ENCODE results near the gene CLPTM1.

CLPTM1 gene

DNA sequence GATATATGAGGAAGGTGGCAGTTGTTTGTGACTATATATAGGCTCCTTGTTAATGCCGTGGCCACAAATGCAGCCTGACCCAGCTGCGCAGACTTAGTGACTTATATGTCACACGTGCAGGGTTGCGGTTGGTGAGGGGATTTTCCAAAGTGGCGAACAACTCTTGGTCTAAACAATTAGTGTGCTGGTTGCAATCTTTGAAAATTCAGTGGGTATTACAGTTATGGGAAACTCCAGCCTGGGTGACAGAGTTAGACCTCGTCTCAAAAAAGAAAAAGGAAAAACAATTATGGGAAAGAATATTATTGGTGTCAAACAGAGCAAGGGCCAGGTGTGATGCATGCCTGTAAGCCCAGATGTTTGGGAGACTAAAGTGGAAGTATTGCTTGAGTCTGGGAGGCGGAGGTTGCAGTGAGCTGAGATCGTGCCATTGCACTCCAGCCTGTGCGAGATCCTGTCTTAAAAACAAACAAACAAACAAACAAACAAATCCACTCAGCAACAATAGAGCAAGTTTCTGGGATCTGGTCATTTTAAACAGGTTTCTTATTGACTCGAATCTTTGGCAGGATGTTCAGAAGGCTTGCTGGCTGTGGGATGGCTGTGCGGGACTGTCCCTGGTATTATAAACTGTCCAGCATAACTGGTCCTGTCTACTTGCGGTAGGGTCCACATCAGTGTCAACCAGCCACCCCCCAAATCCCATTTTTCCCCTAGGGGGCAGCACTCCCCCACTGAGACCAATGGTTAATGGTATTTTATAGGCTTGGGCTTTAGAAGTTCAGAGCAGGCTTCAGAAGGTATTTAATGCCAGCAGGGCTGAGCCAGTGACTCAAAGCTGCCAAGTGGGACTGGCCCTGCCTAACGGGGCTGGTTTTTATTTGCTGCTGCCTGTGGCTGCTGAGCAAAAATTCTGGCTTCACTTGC lies 61.5 kb downstream of the CLPTM1 start:
- DNase-seq: no peak

DNA sequence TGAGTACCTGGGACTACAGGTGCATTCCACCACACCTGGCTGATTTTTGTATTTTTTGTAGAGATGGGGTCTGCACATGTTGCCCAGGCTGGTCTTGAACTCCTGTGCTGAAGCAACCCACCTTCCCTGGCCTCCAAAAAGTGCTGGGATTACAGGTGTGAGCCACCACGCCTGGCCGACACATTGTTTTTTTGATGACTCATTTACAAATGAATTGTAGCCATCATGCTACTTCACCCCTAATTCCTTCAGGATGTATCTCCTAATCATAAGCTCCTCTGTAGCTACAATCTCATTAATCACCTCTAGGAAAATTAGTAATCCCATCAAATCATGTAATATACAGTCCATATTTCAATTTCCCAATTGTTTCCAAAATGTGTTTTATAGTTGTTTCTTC lies 64.0 kb downstream of the CLPTM1 start:
- no peak for DNase-seq

DNA sequence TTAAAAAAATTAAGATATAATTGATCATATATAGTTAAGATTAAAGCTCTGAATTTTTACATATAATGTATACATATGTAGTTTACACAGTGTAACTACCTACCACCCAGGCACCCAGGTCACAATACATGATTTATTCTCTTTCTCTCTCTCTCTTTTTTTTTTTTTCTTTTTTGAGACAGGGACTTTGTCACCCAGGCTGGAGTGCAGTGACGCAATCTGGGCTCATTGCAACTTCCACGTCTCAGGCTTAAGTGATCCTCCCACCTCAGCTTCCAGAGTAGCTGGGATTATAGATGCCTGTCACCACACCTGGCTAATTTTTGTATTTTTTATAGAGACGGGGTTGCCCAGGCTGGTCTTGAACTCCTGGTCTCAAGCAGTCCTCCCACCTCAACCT lies 64.9 kb downstream of the CLPTM1 start:
- DNase-seq: no peak

DNA sequence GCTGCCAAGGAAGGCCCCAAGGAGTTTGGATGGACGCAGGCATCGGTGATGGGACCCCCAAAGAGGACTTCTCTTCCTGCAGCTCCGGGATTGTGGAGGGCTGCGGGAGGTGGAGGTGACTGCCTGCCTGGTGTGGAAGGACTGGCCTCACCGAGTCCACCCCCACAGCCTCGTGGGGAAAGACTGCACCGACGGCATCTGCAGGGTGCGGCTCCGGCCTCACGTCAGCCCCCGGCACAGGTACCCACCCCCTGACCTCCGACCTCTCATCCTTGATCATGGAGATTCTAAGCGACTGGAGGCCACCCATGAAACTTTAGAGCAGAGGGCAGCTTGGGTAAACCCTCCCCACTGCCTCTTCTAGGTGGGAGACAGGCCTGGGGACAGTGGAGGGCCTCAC lies 66.8 kb downstream of the CLPTM1 start:
- DNase-seq: no peak

DNA sequence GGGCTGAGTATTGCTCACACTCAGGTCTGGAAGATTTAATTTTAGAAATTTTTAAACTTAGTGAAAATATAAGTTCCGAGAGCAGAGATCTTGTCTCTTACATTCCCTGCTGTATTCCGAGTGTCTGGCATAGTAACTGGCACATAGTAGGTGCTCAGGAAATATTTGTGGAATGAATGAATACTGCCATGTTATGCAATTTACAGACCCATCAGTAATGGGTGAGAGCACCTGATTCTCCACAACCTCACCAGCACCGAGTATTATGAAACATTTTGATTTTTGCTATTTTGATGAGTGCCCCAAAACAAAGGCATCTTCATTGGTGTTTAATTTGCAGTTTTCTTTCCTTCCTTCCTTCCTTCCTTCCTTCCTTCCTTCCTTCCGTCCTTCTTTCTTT lies 67.9 kb downstream of the CLPTM1 start:
- DNase-seq: no peak

DNA sequence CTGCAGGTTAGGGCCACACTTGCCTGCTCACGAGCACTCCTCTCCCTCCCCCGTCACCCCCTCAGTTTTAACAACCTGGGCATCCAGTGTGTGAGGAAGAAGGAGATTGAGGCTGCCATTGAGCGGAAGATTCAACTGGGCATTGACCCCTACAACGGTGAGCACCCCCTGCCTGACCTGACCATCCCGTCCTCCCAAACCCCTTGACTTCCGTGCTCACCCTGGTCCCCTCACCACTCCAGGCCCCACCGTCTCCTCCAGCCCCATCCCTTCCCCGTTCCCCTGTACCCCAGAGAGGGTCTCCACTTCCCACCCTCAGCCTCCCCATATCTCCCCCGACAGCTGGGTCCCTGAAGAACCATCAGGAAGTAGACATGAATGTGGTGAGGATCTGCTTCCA lies 70.1 kb downstream of the CLPTM1 start:
- DNase-seq: no peak

DNA sequence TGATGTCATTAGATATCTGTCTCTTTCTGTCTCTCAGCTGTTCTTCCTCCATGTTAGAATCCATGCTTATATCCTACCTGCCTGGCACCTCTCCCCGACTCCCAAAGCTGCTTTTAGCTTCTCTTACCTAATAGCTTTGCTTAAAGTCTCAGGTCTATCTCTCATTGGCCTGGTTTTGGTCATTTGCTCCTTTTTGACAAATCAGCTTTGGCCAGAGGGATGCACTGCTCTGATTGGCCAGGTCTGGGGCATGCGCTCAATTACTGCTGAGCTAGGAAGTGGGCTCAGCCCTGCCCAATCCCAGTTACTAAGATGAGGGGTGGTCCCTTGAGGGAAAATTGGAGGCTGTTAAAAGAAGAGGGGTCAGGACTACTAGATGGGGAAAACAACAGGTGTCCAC lies 72.2 kb downstream of the CLPTM1 start:
- DNase-seq: no peak

DNA sequence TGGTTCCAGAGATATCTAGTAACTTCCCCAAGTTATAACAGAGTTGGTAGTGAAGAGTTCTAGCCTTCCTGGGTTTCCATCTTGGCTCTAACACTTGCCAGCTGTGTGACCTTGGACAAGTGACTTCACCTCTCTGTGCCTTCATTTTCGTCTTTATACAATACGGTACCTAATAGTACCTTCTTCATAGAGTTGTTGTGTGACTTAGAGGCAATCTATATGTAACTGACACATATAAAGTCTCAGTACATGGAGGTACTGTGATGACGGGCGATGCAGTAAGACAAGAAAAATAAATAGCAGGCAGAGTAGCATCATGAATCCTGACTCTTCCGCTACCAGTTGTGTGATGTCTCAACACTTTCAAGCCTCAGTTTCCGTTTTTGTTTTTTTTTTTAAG lies 75.6 kb downstream of the CLPTM1 start:
- no peak for DNase-seq

DNA sequence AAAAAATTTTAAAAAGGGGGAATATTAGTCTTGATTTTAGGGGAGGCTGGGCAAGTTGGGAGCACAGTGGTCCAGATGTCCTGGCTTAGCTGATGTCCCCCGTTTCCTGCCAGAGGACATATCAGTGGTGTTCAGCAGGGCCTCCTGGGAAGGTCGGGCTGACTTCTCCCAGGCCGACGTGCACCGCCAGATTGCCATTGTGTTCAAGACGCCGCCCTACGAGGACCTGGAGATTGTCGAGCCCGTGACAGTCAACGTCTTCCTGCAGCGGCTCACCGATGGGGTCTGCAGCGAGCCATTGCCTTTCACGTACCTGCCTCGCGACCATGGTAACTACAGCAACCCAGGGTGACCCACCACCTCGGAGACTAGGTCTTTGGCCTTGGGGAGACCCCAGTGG lies 77.2 kb downstream of the CLPTM1 start:
- DNase-seq: no peak

DNA sequence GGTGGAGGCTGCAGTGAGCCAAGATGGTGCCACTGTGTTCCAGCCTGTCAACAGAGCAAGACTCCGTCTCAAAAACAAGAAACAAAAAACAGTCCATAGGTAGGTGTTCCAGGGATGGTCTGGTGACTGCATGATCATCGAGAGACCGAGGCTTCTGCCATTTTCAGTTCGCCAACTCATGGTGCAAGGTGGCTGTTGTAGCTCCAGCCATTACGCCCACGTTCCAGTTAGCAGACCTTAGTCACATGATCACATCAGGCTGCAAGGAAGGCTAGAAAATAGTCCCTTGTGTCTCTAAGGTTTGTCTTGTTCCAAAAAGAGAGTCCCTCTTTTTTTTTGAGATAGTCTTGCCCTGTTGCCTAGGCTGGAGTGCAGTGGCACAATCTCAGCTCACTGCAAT lies 80.6 kb downstream of the CLPTM1 start:
- no peak for DNase-seq

DNA sequence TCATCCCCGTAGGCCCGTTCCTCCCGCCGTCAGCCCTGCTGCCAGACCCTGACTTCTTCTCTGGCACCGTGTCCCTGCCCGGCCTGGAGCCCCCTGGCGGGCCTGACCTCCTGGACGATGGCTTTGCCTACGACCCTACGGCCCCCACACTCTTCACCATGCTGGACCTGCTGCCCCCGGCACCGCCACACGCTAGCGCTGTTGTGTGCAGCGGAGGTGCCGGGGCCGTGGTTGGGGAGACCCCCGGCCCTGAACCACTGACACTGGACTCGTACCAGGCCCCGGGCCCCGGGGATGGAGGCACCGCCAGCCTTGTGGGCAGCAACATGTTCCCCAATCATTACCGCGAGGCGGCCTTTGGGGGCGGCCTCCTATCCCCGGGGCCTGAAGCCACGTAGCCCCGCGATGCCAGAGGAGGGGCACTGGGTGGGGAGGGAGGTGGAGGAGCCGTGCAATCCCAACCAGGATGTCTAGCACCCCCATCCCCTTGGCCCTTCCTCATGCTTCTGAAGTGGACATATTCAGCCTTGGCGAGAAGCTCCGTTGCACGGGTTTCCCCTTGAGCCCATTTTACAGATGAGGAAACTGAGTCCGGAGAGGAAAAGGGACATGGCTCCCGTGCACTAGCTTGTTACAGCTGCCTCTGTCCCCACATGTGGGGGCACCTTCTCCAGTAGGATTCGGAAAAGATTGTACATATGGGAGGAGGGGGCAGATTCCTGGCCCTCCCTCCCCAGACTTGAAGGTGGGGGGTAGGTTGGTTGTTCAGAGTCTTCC lies 82.4 kb downstream of the CLPTM1 start:
- DNase-seq: no peak

DNA sequence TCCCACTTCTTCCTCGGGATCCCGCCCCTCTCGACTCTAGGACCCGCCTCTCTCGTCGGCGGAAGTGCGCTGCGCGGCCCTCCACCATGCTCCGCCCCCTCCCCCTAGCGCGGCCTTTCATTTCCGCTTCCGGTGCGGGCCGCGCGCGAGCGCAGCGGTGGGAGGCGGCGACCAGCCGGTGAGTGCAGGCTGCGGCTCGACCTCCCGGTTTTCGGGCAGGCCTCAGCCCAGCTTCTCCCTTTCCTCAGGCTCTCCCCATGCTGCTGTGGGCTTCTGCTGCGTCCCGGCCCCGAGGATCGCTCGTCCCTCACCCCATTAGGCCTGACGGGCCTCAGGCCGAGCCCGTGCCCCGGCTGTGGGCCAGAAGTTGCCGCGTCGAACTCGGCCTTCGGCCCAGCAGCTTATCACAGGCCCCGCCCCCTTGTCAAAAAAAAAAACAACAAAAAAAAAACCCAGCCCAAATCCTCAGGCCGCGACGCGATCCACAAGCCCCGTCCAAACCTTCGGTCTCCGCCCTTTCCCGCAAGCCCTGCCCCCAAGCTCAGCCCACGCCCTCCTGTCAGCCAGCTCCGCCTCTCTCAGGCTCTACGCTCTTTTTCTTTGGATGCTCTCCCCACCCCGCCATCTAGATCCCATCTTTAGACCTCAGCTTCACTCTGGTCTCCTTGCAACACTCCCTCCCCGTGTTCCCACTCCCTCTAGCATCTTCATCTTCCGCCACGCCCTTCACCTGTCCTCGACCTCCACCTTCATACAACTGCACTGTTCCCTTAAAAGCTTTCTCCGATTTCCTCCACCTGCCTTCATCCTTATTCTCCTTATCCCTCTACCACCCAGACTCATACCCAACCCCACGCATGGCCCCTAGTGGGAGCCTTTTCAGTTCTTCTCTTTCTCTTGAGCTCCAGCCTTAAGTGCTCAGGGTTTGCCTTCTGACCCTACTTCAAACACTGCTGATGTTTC lies 84.0 kb downstream of the CLPTM1 start, which contains the start of gene CLASRP:
Gene CLASRP, plus strand, starts transcription at position 115 of the 963 bp plus-strand sequence. CDS start 1,168 bp downstream, outside the sequence.
- DNase-seq: peak; percentile 33

DNA sequence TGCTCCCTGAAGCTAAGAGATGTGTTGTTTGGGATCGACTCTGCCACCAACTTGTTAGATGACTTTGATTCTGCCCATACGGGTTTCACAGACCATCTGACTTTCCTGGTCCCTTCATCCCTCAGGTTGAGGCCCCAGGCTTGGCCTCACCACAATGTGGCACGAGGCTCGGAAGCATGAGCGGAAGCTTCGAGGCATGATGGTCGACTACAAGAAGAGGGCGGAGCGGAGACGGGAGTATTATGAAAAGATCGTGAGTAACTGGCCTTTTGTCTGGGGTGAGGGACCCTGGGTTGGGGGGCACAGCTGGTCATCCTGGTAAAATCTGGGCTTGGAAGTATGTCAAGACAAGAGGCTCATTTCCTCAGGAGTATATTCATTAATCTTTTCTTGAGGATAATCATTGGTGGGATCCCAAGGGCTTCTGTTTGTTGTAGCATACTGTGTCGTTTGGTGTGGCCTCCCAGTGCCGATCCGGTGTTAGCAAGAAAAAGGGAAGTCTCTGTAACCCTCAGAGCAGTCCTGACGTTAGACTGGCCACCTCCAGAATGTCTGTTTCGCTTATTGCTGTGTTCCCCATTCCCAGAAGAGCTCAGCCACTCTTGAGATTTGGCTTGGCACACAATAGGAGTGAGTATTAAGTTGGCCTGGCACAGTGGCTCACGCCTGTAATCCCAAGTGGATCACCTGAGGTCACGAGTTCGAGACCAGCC lies 85.0 kb downstream of the CLPTM1 start:
- DNase-seq: no peak

DNA sequence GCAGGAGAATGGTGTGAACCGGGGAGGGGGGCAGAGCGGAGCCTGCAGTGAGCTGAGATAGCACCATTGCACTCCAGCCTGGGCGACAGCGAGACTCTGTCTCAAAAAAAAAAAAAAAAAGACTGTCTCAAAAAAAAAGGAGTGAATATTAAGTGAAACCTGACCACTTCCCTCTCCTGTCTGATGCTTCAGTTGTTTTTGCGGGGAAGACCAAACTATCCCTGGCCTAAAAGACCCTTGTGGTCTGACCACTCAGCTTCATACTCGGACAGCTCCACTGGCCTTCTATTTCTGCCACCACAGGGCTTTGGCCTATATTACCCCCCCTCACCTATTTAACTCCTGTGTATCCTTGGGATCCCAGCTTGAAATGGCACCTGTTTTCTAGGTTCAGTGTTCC lies 85.9 kb downstream of the CLPTM1 start:
- DNase-seq: no peak
